ENCODE measurements around the gene RHBDD1. TPM values are rescaled to one million over a fixed set of nuclear protein-coding genes. Genes with fewer than 3 reads are reported as not detected.
A peak's percentile ranks its signal among the peaks of the same experiment; 100 is the strongest.

RHBDD1 gene
- total RNA-seq, 1 donor from 2014 or later, result 35.1 TPM

DNA sequence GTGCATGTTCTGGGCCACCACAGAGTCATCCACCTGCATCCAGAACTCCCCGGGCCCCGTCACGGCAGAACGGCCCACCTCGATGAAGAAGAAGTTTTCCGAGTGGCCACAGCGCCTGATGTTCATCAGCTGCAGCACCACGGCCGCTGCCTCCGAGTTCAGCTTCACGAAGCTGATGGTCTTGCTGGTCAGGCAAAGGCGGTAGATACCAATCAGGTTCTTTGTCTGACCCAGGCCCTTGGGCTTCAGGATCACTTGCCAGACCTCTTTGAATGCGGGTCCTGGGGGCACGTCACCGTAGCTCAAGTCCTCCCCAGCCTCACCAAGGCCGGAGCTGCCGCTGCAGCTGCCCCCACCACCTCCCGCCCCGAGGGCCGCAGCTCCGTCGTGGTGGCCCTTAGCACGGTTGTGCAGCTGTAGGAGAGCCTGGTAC lies 37.8 kb upstream of the RHBDD1 start:
- peak overlapping the region; percentile 89 for H3K4me3 ChIP-seq
- no peaks in the 10 kb centered on the region for H3K27me3 ChIP-seq (ENCODE audit: low read depth)
- intact Hi-C loops (cut with micrococcal nuclease), result no loop called here
- peak; percentile 18 for DNase-seq
- H3K4me1 ChIP-seq, result peaks cover 88% of the 10 kb centered on the region
- TF ChIP-seq, protein P1, sequence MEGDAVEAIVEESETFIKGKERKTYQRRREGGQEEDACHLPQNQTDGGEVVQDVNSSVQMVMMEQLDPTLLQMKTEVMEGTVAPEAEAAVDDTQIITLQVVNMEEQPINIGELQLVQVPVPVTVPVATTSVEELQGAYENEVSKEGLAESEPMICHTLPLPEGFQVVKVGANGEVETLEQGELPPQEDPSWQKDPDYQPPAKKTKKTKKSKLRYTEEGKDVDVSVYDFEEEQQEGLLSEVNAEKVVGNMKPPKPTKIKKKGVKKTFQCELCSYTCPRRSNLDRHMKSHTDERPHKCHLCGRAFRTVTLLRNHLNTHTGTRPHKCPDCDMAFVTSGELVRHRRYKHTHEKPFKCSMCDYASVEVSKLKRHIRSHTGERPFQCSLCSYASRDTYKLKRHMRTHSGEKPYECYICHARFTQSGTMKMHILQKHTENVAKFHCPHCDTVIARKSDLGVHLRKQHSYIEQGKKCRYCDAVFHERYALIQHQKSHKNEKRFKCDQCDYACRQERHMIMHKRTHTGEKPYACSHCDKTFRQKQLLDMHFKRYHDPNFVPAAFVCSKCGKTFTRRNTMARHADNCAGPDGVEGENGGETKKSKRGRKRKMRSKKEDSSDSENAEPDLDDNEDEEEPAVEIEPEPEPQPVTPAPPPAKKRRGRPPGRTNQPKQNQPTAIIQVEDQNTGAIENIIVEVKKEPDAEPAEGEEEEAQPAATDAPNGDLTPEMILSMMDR (IDR thresholded peaks at IDR 0.05; ENCODE audit: borderline replicate concordance), result no peak
- no peaks in the 10 kb centered on the region for H3K9me3 ChIP-seq (replicated peaks)
- peaks cover 4% of the 10 kb centered on the region for H3K36me3 ChIP-seq
- peak overlapping the region; percentile 95 for H3K27ac ChIP-seq (replicated peaks)

DNA sequence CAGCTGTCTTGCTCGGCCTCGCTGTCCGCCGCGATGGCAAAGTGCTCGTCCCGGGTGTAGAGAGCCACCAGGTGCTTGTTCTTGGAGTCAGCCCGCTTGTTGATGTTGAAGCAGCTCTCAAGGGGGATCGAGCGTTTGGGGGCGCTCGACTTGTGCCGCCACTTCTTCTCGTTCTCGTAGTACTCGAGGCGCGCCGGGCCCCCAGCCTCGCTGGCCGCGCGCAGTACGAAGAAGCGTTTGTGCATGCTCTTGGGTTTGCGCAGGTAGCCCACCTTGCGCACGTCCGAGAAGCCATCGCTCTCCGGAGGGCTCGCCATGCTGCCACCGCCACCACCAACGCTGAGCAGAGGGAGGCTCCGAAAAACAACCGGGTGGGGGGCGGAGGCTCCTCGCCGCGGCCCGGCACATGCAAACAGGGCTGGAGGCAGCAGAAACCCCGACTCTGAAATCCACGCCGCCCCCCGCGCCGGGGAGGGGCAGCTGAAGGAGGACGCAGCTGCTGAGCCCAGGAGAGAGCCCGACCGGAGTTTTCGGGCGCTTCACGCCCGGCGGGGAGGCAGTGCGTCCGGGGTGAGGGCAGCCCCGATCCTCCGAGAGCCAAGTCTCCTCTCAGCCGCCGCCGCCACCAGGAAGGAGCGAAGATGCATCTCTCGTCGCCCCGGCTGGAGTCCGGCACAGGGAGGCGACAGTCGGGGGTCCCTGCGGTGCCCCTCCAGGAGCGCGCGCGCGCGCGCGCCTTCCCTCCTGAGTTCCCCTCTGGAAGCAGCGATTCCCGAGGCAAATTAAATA lies 37.2 kb upstream of the RHBDD1 start:
- no peaks in the 10 kb centered on the region for H3K9me3 ChIP-seq (replicated peaks)
- TF ChIP-seq, protein P1 (IDR thresholded peaks at IDR 0.05; ENCODE audit: borderline replicate concordance), result peak; percentile 18
- no peaks in the 10 kb centered on the region for H3K27me3 ChIP-seq (ENCODE audit: low read depth)
- peaks cover 4% of the 10 kb centered on the region for H3K36me3 ChIP-seq
- DNase-seq, result peak; percentile 43
- peaks cover 82% of the 10 kb centered on the region for H3K4me1 ChIP-seq
- peak overlapping the region; percentile 95 for H3K27ac ChIP-seq (replicated peaks)
- intact Hi-C loops (cut with micrococcal nuclease), result no loop called here
- peak overlapping the region; percentile 89 for H3K4me3 ChIP-seq

- intact Hi-C loops (cut with micrococcal nuclease), result no loop called here
- TF ChIP-seq, protein P1 (IDR thresholded peaks at IDR 0.05; ENCODE audit: borderline replicate concordance), result peak; percentile 59
- no peaks in the 10 kb centered on the region for H3K9me3 ChIP-seq (replicated peaks)
- H3K4me3 ChIP-seq, result peak within 1 kb of the TSS; percentile 89
- H3K4me1 ChIP-seq, result peaks cover 76% of the 10 kb centered on the region
- peak within 1 kb of the TSS; percentile 95 for H3K27ac ChIP-seq (replicated peaks)
- no peaks in the 10 kb centered on the region for H3K27me3 ChIP-seq (ENCODE audit: low read depth)
- H3K36me3 ChIP-seq, result peaks cover 4% of the 10 kb centered on the region
- peak; percentile 74 for DNase-seq
Measured at GRCh38 chr2:226799211-226799975, 36.5 kb upstream of the RHBDD1 start, which contains the start of gene IRS1. Gene IRS1, minus strand, starts transcription at chr2:226799820. Its CDS starts 1,082 bp downstream, at chr2:226798738.

DNA sequence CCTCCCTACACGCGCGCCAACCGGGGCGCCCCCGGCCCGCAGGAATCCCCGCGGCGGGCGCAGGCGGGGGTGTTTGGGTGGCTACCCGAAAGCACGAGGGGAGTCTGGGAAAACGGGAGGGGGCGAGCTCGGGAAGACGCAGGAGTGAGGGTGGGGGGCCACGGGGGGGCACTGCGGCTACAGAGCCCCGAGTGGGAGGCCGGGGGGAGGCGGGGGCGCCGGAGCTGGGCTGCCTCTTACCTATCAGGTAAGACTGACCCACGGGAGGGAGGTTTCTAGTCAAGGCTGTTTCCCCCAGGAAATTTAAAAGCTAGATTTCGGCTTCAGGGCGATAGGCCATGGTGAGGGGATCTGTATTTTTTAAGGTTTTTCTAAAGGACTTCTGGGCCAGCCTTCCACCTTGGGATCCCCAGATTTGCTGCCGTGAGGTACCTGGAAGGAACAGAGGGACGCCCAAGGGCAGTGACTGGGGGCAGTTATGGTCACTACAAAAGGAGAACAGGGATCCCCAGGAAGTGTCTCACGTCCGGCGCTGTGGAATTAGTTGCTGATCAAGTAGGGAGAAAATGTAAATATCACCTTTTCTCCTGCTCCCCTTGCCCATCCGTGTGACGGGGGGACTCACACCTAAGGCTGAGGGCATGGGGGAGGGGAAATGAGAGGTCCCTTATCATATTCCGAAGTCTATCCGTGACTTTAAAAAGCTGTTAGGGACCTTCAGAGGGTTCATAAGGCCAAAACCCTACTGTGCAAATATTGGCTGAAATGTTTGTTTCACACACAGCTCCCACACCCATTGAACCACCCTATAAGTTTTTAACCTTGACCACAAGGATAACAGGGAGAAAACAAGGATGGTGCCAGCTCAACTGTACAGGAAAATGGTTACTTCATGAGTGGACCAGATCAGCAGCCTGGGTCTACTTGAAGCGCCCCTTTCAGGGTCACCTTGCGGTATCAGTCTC lies 35.6 kb upstream of the RHBDD1 start:
- peak; percentile 51 for DNase-seq
- H3K4me1 ChIP-seq, result peaks cover 67% of the 10 kb centered on the region
- H3K9me3 ChIP-seq (replicated peaks), result no peaks in the 10 kb centered on the region

More for the DNA sequence above, 35.6 kb upstream of the RHBDD1 start:
- TF ChIP-seq, protein P1 (IDR thresholded peaks at IDR 0.05; ENCODE audit: borderline replicate concordance), result no peak
- intact Hi-C loops (cut with micrococcal nuclease), result loop anchor here (5.0 to 10.0 kb wide), 2 partner anchors 585 to 1128 kb away; no protein-coding TSS in a partner anchor
- no peaks in the 10 kb centered on the region for H3K27me3 ChIP-seq (ENCODE audit: low read depth)
- H3K4me3 ChIP-seq, result peak overlapping the region; percentile 89
- peaks cover 4% of the 10 kb centered on the region for H3K36me3 ChIP-seq
- H3K27ac ChIP-seq (replicated peaks), result peak overlapping the region; percentile 95
